ENCODE results near the gene DOCK2. TPM values are rescaled to one million over a fixed set of nuclear protein-coding genes. Genes with fewer than 3 reads are reported as not detected.
"Not testable (repeated sequence)": the region's sequence is repeated elsewhere in the genome, so short reads cannot be mapped to it uniquely, and the experiment has no call there.

The DOCK2 gene
- total and polyA plus RNA-seq, 2 donors: 34.6 to 99.4 TPM

DNA sequence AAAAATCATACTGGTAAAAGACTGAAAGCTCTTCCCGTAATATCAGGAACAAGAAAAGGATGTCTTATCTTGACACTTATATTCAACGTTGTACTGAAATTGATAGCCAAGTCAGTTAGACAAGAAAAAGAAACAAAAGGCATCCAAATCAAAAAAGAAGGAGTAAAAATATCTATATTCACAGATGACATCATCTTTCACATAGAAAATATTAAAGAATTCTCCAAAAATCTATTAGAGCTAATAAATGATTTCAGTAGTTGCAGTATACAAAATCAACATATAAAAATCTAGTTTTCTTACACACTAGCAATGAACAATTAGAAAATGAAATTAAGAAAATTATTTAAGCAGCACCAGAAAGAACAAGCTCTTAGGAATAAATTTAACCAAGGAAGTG is 29.2 kb upstream of the DOCK2 start:
- no peaks in the 10 kb centered on the region for H3K27me3 ChIP-seq (ENCODE audit: control insufficient read depth in 2 of 2, insufficient read depth in 1 of 2, low read length in 1 of 2)
- peaks cover 5 to 6% of the 10 kb centered on the region in 2 donors for H3K36me3 ChIP-seq (ENCODE audit: control insufficient read depth in 2 of 2, insufficient read depth in 2 of 2, low read length in 1 of 2)
- H3K9me3 ChIP-seq (ENCODE audit: control insufficient read depth in 2 of 2, insufficient read depth in 1 of 2, low read length in 1 of 2): no peaks in the 10 kb centered on the region
- WGBS: 89% methylated on average over 2 of the region's 2 CpGs
- H3K27ac ChIP-seq (ENCODE audit: low read depth in 1 of 2, low read length in 1 of 2): no peak overlapping the region
- H3K4me1 ChIP-seq (ENCODE audit: control insufficient read depth in 2 of 2, insufficient read depth in 2 of 2, low read length in 2 of 2): no peaks in the 10 kb centered on the region
- DNase-seq (ENCODE audit: low read depth in 6 of 9, low spot score in 9 of 9): no peak
- no peak overlapping the region for H3K4me3 ChIP-seq (ENCODE audit: low read length in 2 of 2)

DNA sequence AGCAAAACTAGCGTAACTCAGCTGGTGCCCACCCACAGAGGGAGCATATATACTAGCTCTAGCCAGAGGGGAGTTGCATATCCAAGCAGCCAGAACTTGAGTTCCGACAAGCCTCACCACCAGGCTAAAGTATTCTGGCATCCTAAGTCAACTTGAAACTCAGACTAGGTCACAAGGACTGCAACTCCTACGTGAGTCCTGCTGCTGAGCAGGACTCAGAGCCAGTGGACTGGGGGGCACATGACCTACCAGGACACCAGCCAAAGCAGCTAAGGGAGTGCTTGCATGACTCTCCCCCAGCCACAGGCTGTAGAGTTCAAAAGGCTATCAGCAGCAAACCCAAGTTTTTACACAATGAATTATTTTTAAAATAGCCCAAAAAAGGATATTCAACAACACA is 27.4 kb upstream of the DOCK2 start:
- H3K4me3 ChIP-seq (ENCODE audit: low read length in 2 of 2): no peak overlapping the region
- H3K4me1 ChIP-seq (ENCODE audit: control insufficient read depth in 2 of 2, insufficient read depth in 2 of 2, low read length in 2 of 2): no peaks in the 10 kb centered on the region
- DNase-seq (ENCODE audit: low read depth in 6 of 9, low spot score in 9 of 9): no peak
- 96% methylated on average over 3 of the region's 3 CpGs for WGBS
- H3K9me3 ChIP-seq (ENCODE audit: control insufficient read depth in 2 of 2, insufficient read depth in 1 of 2, low read length in 1 of 2): no peaks in the 10 kb centered on the region
- no peak overlapping the region for H3K27ac ChIP-seq (ENCODE audit: low read depth in 1 of 2, low read length in 1 of 2)
- no peaks in the 10 kb centered on the region for H3K27me3 ChIP-seq (ENCODE audit: control insufficient read depth in 2 of 2, insufficient read depth in 1 of 2, low read length in 1 of 2)
- peaks cover 3% of the 10 kb centered on the region in 2 donors for H3K36me3 ChIP-seq (ENCODE audit: control insufficient read depth in 2 of 2, insufficient read depth in 2 of 2, low read length in 1 of 2)

DNA sequence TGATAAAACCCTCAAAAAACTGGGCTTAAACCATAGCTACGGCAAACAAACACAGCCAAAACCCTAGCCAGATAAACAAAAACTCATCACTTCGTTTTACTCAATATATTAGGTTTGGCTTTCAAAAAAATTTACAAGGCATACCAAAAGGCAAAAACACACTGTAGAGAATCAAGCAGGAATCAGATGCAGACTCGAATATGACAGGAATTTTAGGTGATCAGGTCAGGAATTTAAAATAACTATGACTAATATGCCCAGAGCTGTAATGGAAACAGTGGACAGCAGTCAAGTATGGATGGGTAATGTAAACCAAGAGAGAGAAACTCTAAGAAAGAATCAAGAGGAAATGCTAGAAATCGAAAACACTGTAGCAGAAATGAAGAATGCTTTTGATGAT is 26.5 kb upstream of the DOCK2 start:
- no peaks in the 10 kb centered on the region for H3K9me3 ChIP-seq (ENCODE audit: control insufficient read depth in 2 of 2, insufficient read depth in 1 of 2, low read length in 1 of 2)
- H3K36me3 ChIP-seq (ENCODE audit: control insufficient read depth in 2 of 2, insufficient read depth in 2 of 2, low read length in 1 of 2): peaks cover 3% of the 10 kb centered on the region in 2 donors
- no peak overlapping the region for H3K27ac ChIP-seq (ENCODE audit: low read depth in 1 of 2, low read length in 1 of 2)
- no peak overlapping the region for H3K4me3 ChIP-seq (ENCODE audit: low read length in 2 of 2)
- 91% methylated on average over 4 of the region's 4 CpGs for WGBS
- H3K4me1 ChIP-seq (ENCODE audit: control insufficient read depth in 2 of 2, insufficient read depth in 2 of 2, low read length in 2 of 2): no peaks in the 10 kb centered on the region
- DNase-seq (ENCODE audit: low read depth in 6 of 9, low spot score in 9 of 9): no peak
- H3K27me3 ChIP-seq (ENCODE audit: control insufficient read depth in 2 of 2, insufficient read depth in 1 of 2, low read length in 1 of 2): no peaks in the 10 kb centered on the region

DNA sequence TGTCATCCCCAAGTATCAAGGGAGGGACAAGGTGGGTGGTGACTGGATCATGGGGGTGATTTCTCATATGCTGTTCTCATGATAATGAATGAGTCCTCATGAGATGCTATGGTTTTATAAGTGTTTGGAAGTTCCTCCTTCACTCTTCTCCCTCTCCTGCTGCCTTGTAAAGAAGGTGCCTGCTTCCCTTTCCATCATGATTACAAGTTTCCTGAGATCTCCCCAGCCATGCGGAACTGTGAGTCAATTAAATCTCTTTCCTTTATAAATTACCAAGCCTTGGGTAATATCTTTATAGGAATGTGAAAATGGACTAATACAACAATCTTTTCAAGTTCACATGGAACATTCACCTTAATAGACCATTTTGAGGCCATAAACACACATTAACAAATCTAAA is 21.5 kb upstream of the DOCK2 start:
- Histone ChIP-seq H3K27ac (ENCODE audit: low read depth in 1 of 2, low read length in 1 of 2) (no peak overlapping the region), H3K4me3 (ENCODE audit: low read length in 2 of 2) (no peak overlapping the region), H3K36me3 (ENCODE audit: control insufficient read depth in 2 of 2, insufficient read depth in 2 of 2, low read length in 1 of 2) (no peaks in the 10 kb centered on the region), H3K27me3 (ENCODE audit: control insufficient read depth in 2 of 2, insufficient read depth in 1 of 2, low read length in 1 of 2) (no peaks in the 10 kb centered on the region), H3K9me3 (ENCODE audit: control insufficient read depth in 2 of 2, insufficient read depth in 1 of 2, low read length in 1 of 2) (no peaks in the 10 kb centered on the region), H3K4me1 (ENCODE audit: control insufficient read depth in 2 of 2, insufficient read depth in 2 of 2, low read length in 2 of 2) (no peaks in the 10 kb centered on the region)
- WGBS: 94% methylated on average over 1 of the region's 1 CpG
- no peak for DNase-seq (ENCODE audit: low read depth in 6 of 9, low spot score in 9 of 9)

DNA sequence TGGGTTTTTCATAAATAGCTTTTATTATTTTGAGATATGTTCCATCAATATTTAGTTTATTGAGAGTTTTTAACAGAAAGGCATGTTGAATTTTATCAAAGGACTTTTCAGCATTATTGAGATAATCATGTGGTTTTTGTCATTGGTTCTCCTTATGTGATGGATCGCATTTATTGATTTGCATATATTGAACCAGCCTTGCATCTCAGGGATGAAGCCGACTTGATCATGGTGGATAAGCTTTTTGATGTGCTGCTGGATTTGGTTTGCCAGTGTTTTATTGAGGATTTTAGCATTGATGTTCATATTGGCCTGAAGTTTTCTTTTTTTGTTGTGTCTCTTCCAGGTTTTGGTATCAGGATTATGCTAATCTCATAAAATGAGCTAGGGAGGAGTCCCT is 12.8 kb upstream of the DOCK2 start:
- H3K4me1 ChIP-seq (ENCODE audit: control insufficient read depth in 2 of 2, insufficient read depth in 2 of 2, low read length in 2 of 2); H3K27me3 ChIP-seq (ENCODE audit: control insufficient read depth in 2 of 2, insufficient read depth in 1 of 2, low read length in 1 of 2); H3K27ac ChIP-seq (ENCODE audit: low read depth in 1 of 2, low read length in 1 of 2); DNase-seq (ENCODE audit: low read depth in 6 of 9, low spot score in 9 of 9); H3K36me3 ChIP-seq (ENCODE audit: control insufficient read depth in 2 of 2, insufficient read depth in 2 of 2, low read length in 1 of 2); H3K4me3 ChIP-seq (ENCODE audit: low read length in 2 of 2); H3K9me3 ChIP-seq (ENCODE audit: control insufficient read depth in 2 of 2, insufficient read depth in 1 of 2, low read length in 1 of 2): not testable (repeated sequence)
- 96% methylated on average over 2 of the region's 2 CpGs for WGBS

DNA sequence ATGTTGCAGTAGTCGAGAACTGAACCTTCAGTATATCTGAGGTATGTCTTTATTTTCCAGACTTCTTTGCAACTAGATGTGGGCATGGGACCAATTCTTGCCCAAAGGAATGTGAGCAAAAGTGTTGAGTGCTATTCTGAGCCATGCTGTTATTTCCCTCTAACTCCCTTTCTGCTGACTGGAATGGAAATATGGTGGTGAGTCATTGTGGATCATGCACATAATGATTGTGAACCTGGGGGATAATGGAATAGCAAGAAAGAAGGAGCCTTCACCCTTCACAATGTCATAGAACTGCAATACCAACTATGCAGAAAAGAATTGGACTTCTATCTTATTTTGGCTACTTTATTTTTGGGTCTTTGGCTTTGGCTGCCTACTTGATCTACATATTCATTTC is 10.3 kb upstream of the DOCK2 start:
- no peaks in the 10 kb centered on the region for H3K9me3 ChIP-seq (ENCODE audit: control insufficient read depth in 2 of 2, insufficient read depth in 1 of 2, low read length in 1 of 2)
- no peak overlapping the region for H3K4me3 ChIP-seq (ENCODE audit: low read length in 2 of 2)
- WGBS: 99% methylated on average over 1 of the region's 1 CpG
- no peaks in the 10 kb centered on the region for H3K4me1 ChIP-seq (ENCODE audit: control insufficient read depth in 2 of 2, insufficient read depth in 2 of 2, low read length in 2 of 2)
- no peak overlapping the region for H3K27ac ChIP-seq (ENCODE audit: low read depth in 1 of 2, low read length in 1 of 2)
- no peaks in the 10 kb centered on the region for H3K36me3 ChIP-seq (ENCODE audit: control insufficient read depth in 2 of 2, insufficient read depth in 2 of 2, low read length in 1 of 2)
- no peaks in the 10 kb centered on the region for H3K27me3 ChIP-seq (ENCODE audit: control insufficient read depth in 2 of 2, insufficient read depth in 1 of 2, low read length in 1 of 2)
- DNase-seq (ENCODE audit: low read depth in 6 of 9, low spot score in 9 of 9): no peak

DNA sequence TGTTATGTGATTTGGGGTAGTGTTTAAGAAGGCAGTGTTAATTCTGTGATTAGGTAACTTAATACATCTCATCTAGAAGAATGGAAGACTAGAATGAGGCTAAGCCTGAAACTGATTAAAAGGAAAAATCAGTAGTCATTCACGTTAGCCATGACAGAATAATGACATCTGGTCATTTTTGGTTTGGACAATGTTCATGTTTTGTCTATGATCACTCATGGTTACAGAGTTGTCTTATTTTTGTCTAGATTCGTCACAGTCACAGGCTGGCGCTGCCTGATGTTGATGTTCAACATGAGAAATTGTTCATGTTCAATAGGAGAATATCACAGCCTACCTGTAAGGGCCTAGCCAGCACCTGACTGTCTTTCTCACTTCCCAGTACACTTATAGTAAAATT is 9.5 kb upstream of the DOCK2 start:
- DNase-seq (ENCODE audit: low read depth in 6 of 9, low spot score in 9 of 9): no peak
- no peaks in the 10 kb centered on the region for H3K27me3 ChIP-seq (ENCODE audit: control insufficient read depth in 2 of 2, insufficient read depth in 1 of 2, low read length in 1 of 2)
- H3K9me3 ChIP-seq (ENCODE audit: control insufficient read depth in 2 of 2, insufficient read depth in 1 of 2, low read length in 1 of 2): no peaks in the 10 kb centered on the region
- no peak overlapping the region for H3K4me3 ChIP-seq (ENCODE audit: low read length in 2 of 2)
- WGBS: 93% methylated on average over 3 of the region's 3 CpGs
- no peak overlapping the region for H3K27ac ChIP-seq (ENCODE audit: low read depth in 1 of 2, low read length in 1 of 2)
- no peaks in the 10 kb centered on the region for H3K36me3 ChIP-seq (ENCODE audit: control insufficient read depth in 2 of 2, insufficient read depth in 2 of 2, low read length in 1 of 2)
- no peaks in the 10 kb centered on the region for H3K4me1 ChIP-seq (ENCODE audit: control insufficient read depth in 2 of 2, insufficient read depth in 2 of 2, low read length in 2 of 2)

DNA sequence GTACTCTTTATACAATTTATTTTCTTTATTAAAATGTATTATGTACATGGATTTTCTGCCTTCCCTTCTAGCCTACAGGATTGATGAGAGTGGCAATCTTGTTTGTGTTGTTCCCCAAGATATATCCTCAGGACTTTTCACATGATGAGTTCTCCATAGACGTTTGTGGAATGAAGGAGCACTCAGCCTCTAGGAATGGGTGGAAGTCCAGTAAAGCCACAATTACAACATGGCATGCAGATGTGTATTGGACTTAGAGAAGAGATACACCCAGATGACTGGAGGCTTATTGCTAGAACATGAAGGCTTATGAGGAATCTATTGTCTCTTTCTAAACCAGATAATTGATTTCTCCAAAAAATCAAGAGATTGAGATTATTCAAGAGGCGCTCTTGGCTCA is 8.2 kb upstream of the DOCK2 start:
- Histone ChIP-seq H3K4me3 (ENCODE audit: low read length in 2 of 2) (no peak overlapping the region), H3K27me3 (ENCODE audit: control insufficient read depth in 2 of 2, insufficient read depth in 1 of 2, low read length in 1 of 2) (no peaks in the 10 kb centered on the region), H3K4me1 (ENCODE audit: control insufficient read depth in 2 of 2, insufficient read depth in 2 of 2, low read length in 2 of 2) (no peaks in the 10 kb centered on the region), H3K9me3 (ENCODE audit: control insufficient read depth in 2 of 2, insufficient read depth in 1 of 2, low read length in 1 of 2) (no peaks in the 10 kb centered on the region), H3K27ac (ENCODE audit: low read depth in 1 of 2, low read length in 1 of 2) (no peak overlapping the region), H3K36me3 (ENCODE audit: control insufficient read depth in 2 of 2, insufficient read depth in 2 of 2, low read length in 1 of 2) (no peaks in the 10 kb centered on the region)
- 97% methylated on average over 2 of the region's 2 CpGs for WGBS
- DNase-seq (ENCODE audit: low read depth in 6 of 9, low spot score in 9 of 9): no peak

DNA sequence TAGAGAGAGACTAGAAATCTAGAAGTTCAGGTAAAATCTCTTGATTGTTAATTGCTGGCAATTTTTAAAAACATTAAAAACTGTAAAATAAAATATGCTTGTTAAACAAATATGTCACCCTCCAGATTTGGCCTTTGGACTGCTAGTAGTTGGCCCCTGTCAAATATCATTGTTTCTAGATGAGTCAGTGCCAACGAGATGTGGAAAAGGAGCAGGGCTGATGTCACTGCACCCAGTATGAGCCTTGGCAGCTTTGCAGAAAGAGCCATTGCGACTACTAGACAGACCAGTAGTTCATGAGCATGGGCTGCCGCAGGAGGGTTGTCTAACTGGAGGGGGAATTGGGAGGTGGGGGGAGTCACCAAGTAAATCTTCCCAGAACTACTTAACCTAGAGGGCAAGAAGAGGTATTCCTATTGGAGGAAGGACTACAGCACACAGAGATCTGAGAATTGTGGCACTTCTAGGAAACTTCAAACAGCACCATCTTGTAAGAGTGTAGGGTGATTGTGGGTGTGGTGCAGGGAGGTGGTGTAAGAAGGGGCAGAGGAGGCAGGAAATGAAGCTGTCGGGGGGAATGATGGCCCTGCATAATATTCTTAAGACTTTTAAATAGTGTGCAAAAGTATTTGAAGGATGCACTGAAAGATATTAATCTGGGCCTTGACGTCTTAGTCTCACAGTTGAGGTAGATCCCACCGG is 7.1 kb upstream of the DOCK2 start:
- DNase-seq (ENCODE audit: low read depth in 6 of 9, low spot score in 9 of 9): no peak
- no peak overlapping the region for H3K4me3 ChIP-seq (ENCODE audit: low read length in 2 of 2)
- no peaks in the 10 kb centered on the region for H3K27me3 ChIP-seq (ENCODE audit: control insufficient read depth in 2 of 2, insufficient read depth in 1 of 2, low read length in 1 of 2)
- no peaks in the 10 kb centered on the region for H3K4me1 ChIP-seq (ENCODE audit: control insufficient read depth in 2 of 2, insufficient read depth in 2 of 2, low read length in 2 of 2)
- H3K36me3 ChIP-seq (ENCODE audit: control insufficient read depth in 2 of 2, insufficient read depth in 2 of 2, low read length in 1 of 2): no peaks in the 10 kb centered on the region
- WGBS: 94% methylated on average over 6 of the region's 6 CpGs
- no peak overlapping the region for H3K27ac ChIP-seq (ENCODE audit: low read depth in 1 of 2, low read length in 1 of 2)
- H3K9me3 ChIP-seq (ENCODE audit: control insufficient read depth in 2 of 2, insufficient read depth in 1 of 2, low read length in 1 of 2): no peaks in the 10 kb centered on the region

Data from thymus (tissue), 11 donors.